ENCODE measurements around the gene CACNG8. TPM values are rescaled to one million over a fixed set of nuclear protein-coding genes. Genes with fewer than 3 reads are reported as not detected.

The CACNG8 gene
- total RNA-seq (2022; extraction: Qiagen RNA extraction; ENCODE audit: low read depth): 0.69 to 1.5 TPM (median 1.3 TPM) in 5 replicates

DNA sequence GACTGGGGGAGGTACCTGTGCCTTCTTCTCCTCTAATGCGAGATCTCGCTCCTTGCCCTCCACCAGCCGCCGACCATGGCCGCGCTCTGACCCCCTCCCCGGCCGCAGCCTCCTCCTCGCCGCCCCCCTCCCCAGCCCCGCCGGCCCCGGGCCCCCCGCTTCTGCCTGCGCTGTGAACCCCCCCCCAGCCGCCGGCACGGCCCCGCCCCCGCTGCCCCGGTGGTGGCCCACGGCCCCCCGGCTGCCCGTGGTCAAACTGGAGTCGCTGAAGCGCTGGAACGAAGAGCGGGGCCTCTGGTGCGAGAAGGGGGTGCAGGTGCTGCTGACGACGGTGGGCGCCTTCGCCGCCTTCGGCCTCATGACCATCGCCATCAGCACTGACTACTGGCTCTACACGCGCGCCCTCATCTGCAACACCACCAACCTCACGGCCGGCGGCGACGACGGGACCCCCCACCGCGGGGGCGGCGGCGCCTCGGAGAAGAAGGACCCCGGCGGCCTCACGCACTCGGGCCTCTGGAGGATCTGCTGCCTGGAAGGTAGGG is at the start of gene CACNG8:
Gene CACNG8 (plus strand): TSS at position 51 of the 545 bp plus-strand sequence.

DNA sequence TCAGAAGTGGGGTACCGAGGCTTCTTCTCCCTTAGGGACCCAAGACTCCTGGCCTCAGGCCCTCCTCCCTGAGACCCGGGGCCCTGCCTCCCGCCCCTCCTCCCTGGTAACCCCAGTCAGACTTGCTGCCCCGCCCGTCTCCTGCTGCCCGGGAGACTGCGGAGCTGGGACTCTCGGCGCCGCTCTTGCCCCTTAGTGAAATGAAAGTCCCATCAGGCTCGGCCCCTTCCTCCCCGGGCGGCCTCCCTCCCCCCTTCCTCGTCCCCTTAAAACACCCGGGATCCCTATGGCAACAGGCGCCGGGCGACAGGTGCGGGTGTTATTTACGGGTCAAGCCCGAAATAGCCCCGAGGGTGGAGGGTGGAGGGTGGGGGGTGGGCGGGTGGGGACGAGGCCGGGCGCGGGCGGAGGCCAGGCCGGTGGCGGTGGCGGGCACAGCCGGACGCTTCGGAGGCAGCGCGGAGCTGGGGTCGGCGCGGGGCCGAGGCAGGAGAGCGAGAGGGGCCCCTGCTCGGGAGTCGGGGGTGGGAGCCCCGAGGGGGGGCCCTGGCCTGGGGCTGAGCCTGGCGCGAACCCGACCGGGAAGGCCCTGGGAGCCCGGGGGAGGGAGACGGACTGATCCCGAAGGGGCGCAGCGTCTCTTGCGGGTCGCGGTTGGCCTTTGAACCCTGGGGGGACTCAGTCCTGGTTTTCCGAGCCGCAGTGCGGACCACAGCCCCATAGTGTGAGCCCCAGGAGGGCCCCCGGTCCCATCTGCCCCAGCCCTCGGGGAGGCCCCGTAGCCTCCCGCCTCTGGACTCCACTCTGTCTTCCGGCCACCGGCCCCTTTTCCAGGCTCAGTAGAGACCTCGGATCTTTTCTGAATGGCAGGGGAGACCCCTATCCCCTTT is 28.7 kb downstream of the CACNG8 start, which contains the start of gene CACNG6:
Gene CACNG6 (plus strand): TSS at position 414 of the 890 bp plus-strand sequence. CDS start 1,241 bp downstream, outside the sequence.

Other genes starting within 250 kb of the CACNG8 start
- gene NLRP12, start 138.6 kb upstream of the CACNG8 start, total RNA-seq (2022; extraction: Qiagen RNA extraction; ENCODE audit: low read depth): 0.02 TPM in 1 of 5 replicates, not detected in the others
- 219 to 342 TPM (median 291 TPM) in 5 replicates for gene MYADM, start 95.1 kb upstream of the CACNG8 start, total RNA-seq (2022; extraction: Qiagen RNA extraction; ENCODE audit: low read depth)
- gene PRKCG, start 80.7 kb upstream of the CACNG8 start, total RNA-seq (2022; extraction: Qiagen RNA extraction; ENCODE audit: low read depth): 3.5 to 7.1 TPM (median 5.9 TPM) in 5 replicates
- 6.4 to 10.4 TPM (median 9.3 TPM) in 5 replicates for gene CACNG7, start 53.7 kb upstream of the CACNG8 start, total RNA-seq (2022; extraction: Qiagen RNA extraction; ENCODE audit: low read depth)
- gene CACNG6, start 28.7 kb downstream of the CACNG8 start, total RNA-seq (2022; extraction: Qiagen RNA extraction; ENCODE audit: low read depth): 10.5 to 14.4 TPM (median 12.1 TPM) in 5 replicates
- 0.24 to 1.1 TPM (median 0.49 TPM) in 5 replicates for gene VSTM1, start 101.0 kb downstream of the CACNG8 start, total RNA-seq (2022; extraction: Qiagen RNA extraction; ENCODE audit: low read depth)
- gene TARM1, start 118.4 kb downstream of the CACNG8 start, total RNA-seq (2022; extraction: Qiagen RNA extraction; ENCODE audit: low read depth): not detected in 5 replicates
- gene OSCAR, start 137.9 kb downstream of the CACNG8 start, total RNA-seq (2022; extraction: Qiagen RNA extraction; ENCODE audit: low read depth): 0.20 to 0.59 TPM (median 0.32 TPM) in 5 replicates
- 182 to 311 TPM (median 230 TPM) in 5 replicates for gene NDUFA3, start 139.9 kb downstream of the CACNG8 start, total RNA-seq (2022; extraction: Qiagen RNA extraction; ENCODE audit: low read depth)
- 21.4 to 26.1 TPM (median 22.6 TPM) in 5 replicates for gene TFPT, start 152.7 kb downstream of the CACNG8 start, total RNA-seq (2022; extraction: Qiagen RNA extraction; ENCODE audit: low read depth)
- gene PRPF31, start 152.8 kb downstream of the CACNG8 start, total RNA-seq (2022; extraction: Qiagen RNA extraction; ENCODE audit: low read depth): 105 to 129 TPM (median 117 TPM) in 5 replicates
- gene CNOT3, start 174.8 kb downstream of the CACNG8 start, total RNA-seq (2022; extraction: Qiagen RNA extraction; ENCODE audit: low read depth): 57.2 to 72.3 TPM (median 69.3 TPM) in 5 replicates
- gene LENG1, start 196.8 kb downstream of the CACNG8 start, total RNA-seq (2022; extraction: Qiagen RNA extraction; ENCODE audit: low read depth): 8.1 to 10.5 TPM (median 8.3 TPM) in 5 replicates
- 0.98 to 2.3 TPM (median 1.2 TPM) in 5 replicates for gene TMC4, start 210.2 kb downstream of the CACNG8 start, total RNA-seq (2022; extraction: Qiagen RNA extraction; ENCODE audit: low read depth)
- gene MBOAT7, start 226.6 kb downstream of the CACNG8 start, total RNA-seq (2022; extraction: Qiagen RNA extraction; ENCODE audit: low read depth): 117 to 173 TPM (median 146 TPM) in 5 replicates
- 81.1 to 135 TPM (median 123 TPM) in 5 replicates for gene TSEN34, start 228.4 kb downstream of the CACNG8 start, total RNA-seq (2022; extraction: Qiagen RNA extraction; ENCODE audit: low read depth)
- gene RPS9, start 237.9 kb downstream of the CACNG8 start, total RNA-seq (2022; extraction: Qiagen RNA extraction; ENCODE audit: low read depth): 2,109 to 2,638 TPM (median 2,211 TPM) in 5 replicates

All from A549 treated with RU486 at 1 μM for 4 hours (cell line).